Endothelial cell of umbilical vein (primary cell): ENCODE results near the gene FNDC1. TPM values are rescaled to one million over a fixed set of nuclear protein-coding genes. Genes with fewer than 3 reads are reported as not detected.

ENCODE experiments used
- BruUV-seq: library from RNA; stranded (reverse); fragments of 400-500 nt; replicated peaks from 2 replicates; lab custom pipeline; 2021; lab: Mats Ljungman, UMichigan
- CTCF ChIA-PET: fragments of 300-600, 350-600 bp; sonication (Branson Sonifier 250); formaldehyde crosslinking; loops from one replicate; lab custom pipeline; 2021; ENCODE audit warnings: antibody characterized with exemption, inconsistent platforms; lab: Charles Lee
- POLR2A ChIA-PET: fragments of 300-600, 350-600 bp; sonication (Branson Sonifier 250); formaldehyde crosslinking; loops from one replicate; lab custom pipeline; 2021; ENCODE audit warnings: antibody characterized with exemption, inconsistent platforms; lab: Charles Lee
- DNase-seq: peaks from one replicate; pipeline ENCODE4 v3.0.0-alpha.2; 2011; ENCODE audit warnings: low read depth, low spot score
- FAIRE-seq: peaks from 2 replicates; lab custom pipeline; 2011; peaks lifted over from hg19 to GRCh38; lab: Jason Lieb, UNC
- H2AFZ ChIP-seq: 2 replicates; pipeline ENCODE4 v1.6.0; 2012; ENCODE audit warnings: low read depth, low read length, control low read depth, inconsistent platforms
- H3K27ac ChIP-seq: 2 replicates; pipeline ENCODE4 v1.5.1; 2011; ENCODE audit warnings: low read depth, mild to moderate bottlenecking, control low read depth, low read length, moderate library complexity; ENCODE audit not compliant: insufficient read depth
- H3K27me3 ChIP-seq, 2 experiments: 2 replicates each; pipeline versions ENCODE4 v1.6.0 to v1.6.1; 2011; ENCODE audit warnings: low read length in 2 of 2, mixed read lengths in 1 of 2; ENCODE audit not compliant: control insufficient read depth in 2 of 2, insufficient read depth in 2 of 2
- H3K36me3 ChIP-seq, 2 experiments: 2 replicates in 1 of 2; 3 replicates in 1 of 2; pipeline ENCODE4 v1.5.1; 2011; ENCODE audit warnings: low read length in 2 of 2, mild to moderate bottlenecking in 1 of 2, moderate library complexity in 1 of 2; ENCODE audit not compliant: control insufficient read depth in 2 of 2, insufficient read depth in 2 of 2; ENCODE audit errors: extremely low read depth in 1 of 2
- H3K4me1 ChIP-seq: 3 replicates; pipeline ENCODE4 v1.5.1; 2011; ENCODE audit warnings: mild to moderate bottlenecking, low read length; ENCODE audit not compliant: control insufficient read depth, insufficient read depth; ENCODE audit errors: extremely low read depth
- H3K4me2 ChIP-seq: 2 replicates; pipeline ENCODE4 v1.6.1; 2011; ENCODE audit warnings: low read length, control low read depth, mixed read lengths; ENCODE audit not compliant: insufficient read depth
- H3K4me3 ChIP-seq, 3 experiments: fragments of 200-600 bp in 1 of 3; sonication (generic), shearing (Covaris generic) in 1 of 3; replicated peaks in 1 of 3; 2 replicates each; pipeline ENCODE4 v1.5.1; 2011 to 2016; ENCODE audit warnings: control low read depth in 3 of 3, low read length in 3 of 3, mild to moderate bottlenecking in 2 of 3, inconsistent platforms in 1 of 3, low read depth in 1 of 3, moderate library complexity in 1 of 3; ENCODE audit not compliant: insufficient read depth in 1 of 3
- H3K79me2 ChIP-seq: 2 replicates; pipeline ENCODE4 v1.6.0; 2012; ENCODE audit warnings: low read length, inconsistent platforms; ENCODE audit not compliant: control insufficient read depth, insufficient read depth
- H3K9ac ChIP-seq: replicated peaks from 2 replicates; pipeline ENCODE3; 2011; ENCODE audit warnings: low read length, control low read depth; ENCODE audit not compliant: insufficient read depth; ENCODE audit errors: extremely low read depth
- H3K9me1 ChIP-seq: replicated peaks from 3 replicates; pipeline ENCODE4 v1.6.0; 2011; ENCODE audit warnings: mild to moderate bottlenecking, low read length; ENCODE audit not compliant: control insufficient read depth, insufficient read depth; ENCODE audit errors: extremely low read depth
- H3K9me3 ChIP-seq: replicated peaks from 2 replicates; pipeline ENCODE4 v1.5.1; 2012; ENCODE audit warnings: low read length, inconsistent platforms; ENCODE audit not compliant: control insufficient read depth, insufficient read depth
- H4K20me1 ChIP-seq: replicated peaks from 2 replicates; pipeline ENCODE3; 2011; ENCODE audit warnings: mild to moderate bottlenecking, low read length; ENCODE audit not compliant: control insufficient read depth, insufficient read depth; ENCODE audit errors: extremely low read depth
- CTCF ChIP-seq, 2 donors: IDR thresholded peaks; 1 replicate in 1 of 2; 2 replicates in 1 of 2; pipeline ENCODE4 v1.5.1; 2011; ENCODE audit warnings: low read length in 2 of 2, mild to moderate bottlenecking in 2 of 2, moderate library complexity in 2 of 2, control low read depth in 1 of 2, inconsistent platforms in 1 of 2, low read depth in 1 of 2; ENCODE audit not compliant: insufficient read depth in 1 of 2; ENCODE audit errors: extremely low read depth in 1 of 2
- EZH2 ChIP-seq: IDR thresholded peaks from 2 replicates; pipeline ENCODE4 v1.6.1; 2012; ENCODE audit warnings: borderline replicate concordance, low read depth, mild to moderate bottlenecking, moderate library complexity, low read length, inconsistent platforms; ENCODE audit not compliant: severe bottlenecking
- FOS ChIP-seq: IDR thresholded peaks from 2 replicates; pipeline ENCODE4 v1.6.1; 2011; ENCODE audit warnings: mild to moderate bottlenecking, low read length, moderate library complexity, borderline replicate concordance; ENCODE audit not compliant: insufficient read depth
- JUN ChIP-seq: IDR thresholded peaks from 2 replicates; pipeline ENCODE4 v1.6.1; 2011; ENCODE audit warnings: borderline replicate concordance, low read depth; ENCODE audit not compliant: insufficient read length, insufficient read depth
- POLR2A ChIP-seq: IDR thresholded peaks from 2 replicates; pipeline ENCODE4 v1.6.1; 2012; ENCODE audit warnings: low read depth, mild to moderate bottlenecking, control low read depth, low read length
- dilution Hi-C: fragments of 300-500 bp; cut with MboI; formaldehyde crosslinking; loops from one replicate; pipeline ENCODE4 v1.15.0; 2019; ENCODE audit warnings: low sequenced_read_pairs; ENCODE audit not compliant: extremely low pct_ligation_motif_present
- intact Hi-C: fragments of 100-400 bp; cut with micrococcal nuclease; formaldehyde crosslinking; loops from one replicate; pipeline ENCODE4 v1.10.0; 2022
- polyA plus RNA-seq, 4 experiments: library from polyadenylated mRNA; depleted of rRNA in 3 of 4; stranded (reverse) in 3 of 4; unstranded in 1 of 4; fragments of >200 nt; gene quantifications; 2 replicates each; pipeline versions ENCODE4 v1.2.1 to v1.2.3, GENCODE V29; 2011 to 2012; ENCODE audit warnings: missing spikeins in 1 of 4
- total RNA-seq: library from RNA; stranded (reverse); gene quantifications from 2 replicates; pipeline ENCODE4 v1.2.3, GENCODE V29; 2021
- TF ChIP-seq, protein P1 (sequence below): IDR thresholded peaks from 2 replicates; pipeline ENCODE4 v1.6.1; 2011; ENCODE audit not compliant: insufficient read depth, insufficient read length

The FNDC1 gene
- total and polyA plus RNA-seq, 2 donors (not counting 3 experiments of a cell fraction or from before 2014, with no cell fraction given) = 0.04 TPM; not detected in 1

DNA sequence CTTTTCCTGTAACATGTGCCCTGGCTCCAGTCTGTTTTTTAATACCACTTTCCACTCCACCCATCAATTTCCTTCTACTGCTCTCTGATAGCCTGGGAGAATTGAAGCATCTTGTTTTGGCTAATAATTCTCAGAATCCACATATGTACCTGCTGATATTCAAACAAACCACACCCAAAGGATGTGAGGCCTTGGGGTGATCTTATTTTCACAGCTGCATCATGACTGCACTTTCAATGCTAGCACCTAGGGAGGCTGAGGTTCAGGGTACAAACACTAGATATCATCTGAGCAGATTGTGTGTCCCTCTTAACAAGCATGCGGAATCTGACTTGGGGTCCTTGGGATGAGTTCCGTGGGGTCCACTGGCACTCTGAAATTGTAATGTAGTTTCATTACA, 12.7 kb downstream of the FNDC1 start:
- DNase-seq = no peak

More for the DNA sequence above, 12.7 kb downstream of the FNDC1 start:
- POLR2A ChIA-PET = no interaction called here
- Histone ChIP-seq H3K27ac (no peak overlapping the region), H3K27me3 (no peaks in the 10 kb centered on the region), H4K20me1 (no peaks in the 10 kb centered on the region), H3K79me2 (no peaks in the 10 kb centered on the region), H3K9ac (no peak overlapping the region), H3K9me1 (no peaks in the 10 kb centered on the region), H3K4me1 (no peaks in the 10 kb centered on the region), H3K36me3 (no peaks in the 10 kb centered on the region), H3K9me3 (no peaks in the 10 kb centered on the region), H2AFZ (no peak overlapping the region), H3K4me3 (no peak overlapping the region), H3K4me2 (no peak overlapping the region)
- TF ChIP-seq CTCF (IDR thresholded peaks at IDR 0.05; ENCODE audit: extremely low read depth in 1 of 2, insufficient read depth in 1 of 2, low read depth in 1 of 2, low read length in 2 of 2) (no peak), EZH2 (no peak), FOS (no peak), JUN (no peak), POLR2A (no peak)
- TF ChIP-seq, protein P1, sequence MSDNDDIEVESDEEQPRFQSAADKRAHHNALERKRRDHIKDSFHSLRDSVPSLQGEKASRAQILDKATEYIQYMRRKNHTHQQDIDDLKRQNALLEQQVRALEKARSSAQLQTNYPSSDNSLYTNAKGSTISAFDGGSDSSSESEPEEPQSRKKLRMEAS = no peak
- intact Hi-C loops (no loop called here), dilution Hi-C loops (no loop called here)
- no peak for FAIRE-seq
- CTCF ChIA-PET = interaction anchor here (3.2 kb wide), 1 partner anchor 7 kb away, joined by 19 read pairs; no protein-coding TSS in a partner anchor
- no TSS peak for BruUV-seq
